SK-N-MC (cell line): Measurements from ENCODE around the gene ATXN1.

Source experiments
- DNase-seq: peaks from one replicate; pipeline ENCODE4 v3.0.0-alpha.2; 2011; ENCODE audit warnings: low read depth, low spot score
- H3K27ac ChIP-seq: fragments of 200-600 bp; sonication (generic); 2 replicates; pipeline ENCODE4 v1.5.1; 2016; ENCODE audit warnings: mixed run types
- H3K36me3 ChIP-seq: fragments of 200-600 bp; sonication (generic); 2 replicates; pipeline ENCODE4 v1.6.1; 2017; ENCODE audit warnings: antibody characterized with exemption, low read length, mixed read lengths; ENCODE audit not compliant: insufficient read depth
- H3K4me3 ChIP-seq: fragments of 200-600 bp; sonication (generic); 2 replicates; pipeline ENCODE4 v1.5.1; 2016
- H3K9ac ChIP-seq: fragments of 200-600 bp; sonication (generic); 2 replicates; pipeline ENCODE4 v1.8.0; 2017; ENCODE audit warnings: mixed run types, mixed read lengths; ENCODE audit not compliant: insufficient read length
- H3K9me3 ChIP-seq: fragments of 200-600 bp; sonication (generic); 2 replicates; pipeline ENCODE4 v1.6.1; 2017; ENCODE audit warnings: low read depth, mild to moderate bottlenecking, antibody characterized with exemption, low read length, moderate library complexity, mixed read lengths
- EZH2 ChIP-seq: fragments of 200-600 bp; sonication (generic); IDR thresholded peaks from one replicate; pipeline ENCODE4 v1.6.1; 2017; ENCODE audit warnings: antibody characterized with exemption
- FOXP2 ChIP-seq: optimal IDR thresholded peaks from 2 replicates; pipeline ENCODE3; 2011; ENCODE audit warnings: mild to moderate bottlenecking, moderate library complexity; ENCODE audit not compliant: insufficient read depth; ENCODE audit errors: extremely low read length, control extremely low read depth
- POLR2AphosphoS5 ChIP-seq: IDR thresholded peaks from 2 replicates; pipeline ENCODE4 v1.6.1; 2012; ENCODE audit warnings: mild to moderate bottlenecking, low read depth, low read length, borderline replicate concordance

The ATXN1 gene

GRCh38 chr6:16345449-16346330 lies 415.6 kb downstream of the ATXN1 start:
- H3K36me3 ChIP-seq = no peaks in the 10 kb centered on the region
- TF ChIP-seq EZH2 = no peak
- TF ChIP-seq FOXP2 = no peak
- TF ChIP-seq POLR2AphosphoS5 = no peak
- no peak overlapping the region for H3K4me3 ChIP-seq
- no peaks in the 10 kb centered on the region for H3K9me3 ChIP-seq
- H3K9ac ChIP-seq = no peak overlapping the region
- no peak overlapping the region for H3K27ac ChIP-seq
- no peak for DNase-seq

DNA sequence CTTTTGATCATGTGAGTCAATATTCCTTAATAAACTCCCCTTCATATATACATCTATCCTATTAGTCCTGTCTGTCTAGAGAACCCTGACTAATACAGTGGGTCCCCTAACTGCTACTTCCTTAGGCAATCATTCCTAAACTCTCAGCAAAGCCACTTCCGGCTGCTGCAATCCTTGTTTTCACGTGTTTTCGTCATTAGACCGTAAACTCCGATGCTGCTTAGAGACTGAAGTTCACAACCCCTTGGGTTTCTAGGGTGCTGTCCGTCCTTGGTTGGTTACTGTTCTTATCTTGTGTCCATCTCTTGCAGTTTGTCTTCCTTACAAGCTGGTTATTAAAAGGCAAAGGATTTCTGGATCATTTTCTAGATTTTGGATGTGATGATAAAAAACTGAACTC lies 416.5 kb downstream of the ATXN1 start:
- no peak for DNase-seq
- Histone ChIP-seq H3K9me3 (no peaks in the 10 kb centered on the region), H3K9ac (no peak overlapping the region), H3K4me3 (no peak overlapping the region), H3K36me3 (no peaks in the 10 kb centered on the region), H3K27ac (no peak overlapping the region)
- TF ChIP-seq EZH2 (no peak), FOXP2 (no peak), POLR2AphosphoS5 (no peak)

DNA sequence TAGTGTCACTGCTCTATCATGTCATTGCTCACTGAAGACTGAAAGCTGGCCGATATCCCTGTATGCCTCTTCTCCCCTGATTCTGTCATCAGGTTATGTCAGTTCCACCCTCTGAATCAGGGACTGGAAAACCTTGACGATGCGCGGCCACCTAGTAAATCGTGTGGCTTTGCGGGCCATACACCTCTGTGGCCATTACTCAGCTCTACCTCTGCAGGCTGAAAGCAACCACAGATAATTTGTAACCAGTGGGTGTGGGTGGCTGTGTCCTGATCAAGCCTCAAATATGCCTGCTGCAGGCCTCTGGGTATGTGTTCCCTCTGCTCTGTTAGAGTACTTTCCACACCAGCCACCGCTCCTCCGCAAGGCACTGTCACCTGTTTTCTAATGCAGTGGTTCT lies 417.7 kb downstream of the ATXN1 start:
- no peak overlapping the region for H3K4me3 ChIP-seq
- H3K9ac ChIP-seq = no peak overlapping the region
- H3K9me3 ChIP-seq = no peaks in the 10 kb centered on the region
- H3K36me3 ChIP-seq = no peaks in the 10 kb centered on the region
- H3K27ac ChIP-seq = no peak overlapping the region
- no peak for TF ChIP-seq FOXP2
- no peak for TF ChIP-seq POLR2AphosphoS5
- TF ChIP-seq EZH2 = no peak
- no peak for DNase-seq

GRCh38 chr6:16339265-16339587 lies 422.0 kb downstream of the ATXN1 start:
- no peaks in the 10 kb centered on the region for H3K9me3 ChIP-seq
- H3K27ac ChIP-seq = no peak overlapping the region
- H3K9ac ChIP-seq = no peak overlapping the region

GRCh38 chr6:16338577-16339264 lies 422.5 kb downstream of the ATXN1 start:
- Histone ChIP-seq H3K27ac (no peak overlapping the region), H3K36me3 (no peaks in the 10 kb centered on the region), H3K9ac (no peak overlapping the region), H3K9me3 (no peaks in the 10 kb centered on the region), H3K4me3 (peak overlapping the region; percentile 19; the same call in 1 of the 2 replicates)
- DNase-seq = no peak
- TF ChIP-seq EZH2 (no peak), FOXP2 (no peak), POLR2AphosphoS5 (no peak)

More at GRCh38 chr6:16339265-16339587, 422.0 kb downstream of the ATXN1 start:
- DNase-seq = no peak
- no peak for TF ChIP-seq POLR2AphosphoS5
- TF ChIP-seq EZH2 = no peak
- no peak for TF ChIP-seq FOXP2
- peak overlapping the region; percentile 19; the same call in 1 of the 2 replicates for H3K4me3 ChIP-seq
- H3K36me3 ChIP-seq = no peaks in the 10 kb centered on the region

DNA sequence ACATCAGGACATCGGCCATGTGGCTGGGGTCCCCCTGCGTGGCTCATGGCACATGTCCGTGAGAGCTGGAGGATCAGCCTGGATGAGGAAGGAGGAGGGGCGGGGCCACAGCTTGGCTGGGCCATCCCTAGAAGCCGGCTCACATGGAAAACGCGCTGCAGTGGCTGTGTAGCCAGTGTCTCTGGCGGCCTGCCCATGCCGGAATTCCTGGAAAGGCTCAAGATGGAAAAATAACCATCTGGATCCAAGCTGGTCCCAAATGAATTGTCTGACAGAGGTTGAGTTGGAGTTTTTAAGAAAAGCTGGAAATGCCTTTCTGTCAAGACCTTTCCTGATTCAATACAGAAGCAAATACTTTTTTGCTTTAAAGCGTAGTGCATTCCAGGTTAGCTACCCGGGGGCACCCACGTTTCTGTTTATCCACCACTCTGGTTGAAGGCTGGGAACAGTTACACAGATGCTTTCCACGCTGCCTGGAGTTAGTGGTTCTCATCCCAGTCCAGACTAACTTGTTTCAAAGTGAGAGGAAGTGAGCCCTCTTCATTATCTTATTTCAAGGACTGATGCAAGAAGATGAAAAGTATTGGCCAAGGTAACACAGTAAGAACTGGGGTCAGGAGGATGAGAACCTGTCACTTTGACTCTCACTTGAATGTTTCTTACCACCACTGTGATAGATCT lies 423.8 kb downstream of the ATXN1 start:
- H3K36me3 ChIP-seq = no peaks in the 10 kb centered on the region
- H3K27ac ChIP-seq = no peak overlapping the region
- no peaks in the 10 kb centered on the region for H3K9me3 ChIP-seq
- H3K9ac ChIP-seq = no peak overlapping the region
- no peak for DNase-seq
- TF ChIP-seq POLR2AphosphoS5 = no peak
- TF ChIP-seq EZH2 = no peak
- no peak for TF ChIP-seq FOXP2
- H3K4me3 ChIP-seq = no peak overlapping the region

- no peak overlapping the region for H3K9ac ChIP-seq
These were observed 424.4 kb downstream of the ATXN1 start for GRCh38 chr6:16336911-16337294.

More at GRCh38 chr6:16336911-16337294, 424.4 kb downstream of the ATXN1 start:
- Histone ChIP-seq H3K4me3 (no peak overlapping the region), H3K9me3 (no peaks in the 10 kb centered on the region), H3K27ac (no peak overlapping the region), H3K36me3 (no peaks in the 10 kb centered on the region)
- TF ChIP-seq EZH2 (no peak), POLR2AphosphoS5 (no peak), FOXP2 (no peak)
- DNase-seq = no peak
